GM18498 (cell line): ENCODE data around the gene TLE2.
"Not testable (repeated sequence)": the region's sequence is repeated elsewhere in the genome, so short reads cannot be mapped to it uniquely, and the experiment has no call there.

Experiments
- ATAC-seq: cut with Tn5 transposase; IDR thresholded peaks from one replicate; pipeline ENCODE4 v1.9.1; 2021; ENCODE audit warnings: mild to moderate bottlenecking, moderate library complexity; ENCODE audit not compliant: unreplicated experiment

TLE2 gene

DNA sequence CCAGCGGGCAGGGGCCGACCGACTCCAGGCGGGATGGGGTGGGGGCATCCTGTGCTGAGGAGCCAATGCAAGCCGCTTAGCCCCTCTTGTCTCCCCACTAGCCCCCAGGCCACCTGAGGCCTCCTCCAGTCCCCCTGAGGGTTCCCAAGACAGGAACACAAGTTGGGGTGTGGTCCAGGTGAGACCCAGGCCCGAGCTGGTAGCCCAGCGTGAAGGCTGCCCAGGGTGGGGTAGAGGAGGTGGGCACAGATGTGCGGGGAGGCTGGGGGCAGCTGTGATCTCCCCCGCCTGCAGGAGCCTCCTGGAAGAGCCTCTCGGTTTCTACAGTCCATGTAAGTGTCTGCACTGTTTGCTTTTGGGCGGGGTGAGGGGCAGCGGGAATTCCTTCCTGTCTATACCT lies 41.3 kb downstream of the TLE2 start:
- no peak for ATAC-seq

DNA sequence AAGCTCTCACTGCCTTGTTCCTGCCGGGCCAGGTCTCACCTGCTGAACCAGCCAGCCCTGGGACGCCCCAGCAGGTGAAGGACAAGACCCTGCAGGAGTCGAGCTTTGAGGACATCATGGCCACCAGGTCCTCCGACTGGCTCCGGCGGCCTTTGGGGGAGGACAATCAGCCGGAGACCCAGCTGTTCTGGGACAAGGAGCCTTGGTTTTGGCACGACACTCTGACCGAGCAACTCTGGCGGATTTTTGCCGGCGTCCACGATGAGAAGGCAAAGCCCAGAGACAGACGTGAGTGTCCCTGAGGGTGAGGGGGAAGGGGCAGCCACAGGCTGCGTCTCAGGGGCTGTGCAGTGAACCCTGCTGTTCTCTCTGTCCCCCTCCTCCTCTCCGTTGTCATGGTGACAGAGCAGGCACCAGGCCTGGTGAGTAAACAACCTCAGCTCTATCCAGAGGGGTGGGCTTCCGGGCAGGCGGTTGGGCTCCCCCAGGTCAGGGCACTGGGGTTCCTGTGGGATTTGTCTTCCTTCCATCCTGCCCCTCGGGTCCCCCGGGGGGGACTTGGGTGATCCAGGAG lies 42.0 kb downstream of the TLE2 start:
- no peak for ATAC-seq

- no peak for ATAC-seq
Observed at GRCh38 chr19:2984215-2984528, 44.9 kb downstream of the TLE2 start.

DNA sequence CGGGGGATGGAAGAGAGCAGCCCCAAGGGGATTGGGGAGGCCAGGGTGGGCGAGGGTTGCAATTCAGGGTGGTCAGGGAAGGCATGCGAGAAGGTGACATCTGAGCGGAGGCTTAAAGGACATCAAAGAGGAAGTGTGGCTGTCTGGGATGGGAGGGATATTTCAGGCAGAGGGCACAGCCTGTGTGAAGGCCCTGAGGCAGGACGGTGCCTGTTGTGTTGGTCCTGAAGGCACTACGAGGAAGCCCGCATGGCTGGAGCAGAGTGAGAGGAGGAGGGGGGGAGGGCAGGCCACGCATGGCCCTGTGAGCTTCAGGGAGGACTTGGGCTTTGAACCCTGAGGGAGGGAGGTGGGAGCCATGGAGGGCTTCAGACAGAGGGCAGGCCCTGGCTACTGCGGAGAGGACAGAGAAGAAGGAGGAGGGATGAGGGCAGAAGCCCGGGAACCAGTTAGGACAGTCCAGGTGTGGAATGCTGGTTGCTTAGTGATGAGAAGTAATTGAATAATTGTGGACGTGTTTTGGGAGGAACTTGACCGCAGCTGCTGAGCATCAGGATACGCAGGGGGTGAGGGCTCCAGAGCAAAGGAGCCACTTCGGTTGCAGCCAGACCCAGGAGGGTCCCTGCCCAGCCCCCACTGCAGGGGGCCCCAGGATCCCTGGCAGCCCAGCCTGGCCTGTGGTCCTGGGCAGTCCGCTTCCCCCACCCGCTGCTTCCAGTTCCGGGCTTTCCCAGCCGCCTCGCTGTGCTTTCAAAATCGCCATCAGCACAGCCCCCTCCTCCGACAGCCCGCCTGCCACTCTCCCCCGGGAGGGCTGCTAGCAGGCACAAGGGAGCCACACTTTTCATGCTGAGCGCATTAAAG lies 45.5 kb downstream of the TLE2 start:
- no peak for ATAC-seq

DNA sequence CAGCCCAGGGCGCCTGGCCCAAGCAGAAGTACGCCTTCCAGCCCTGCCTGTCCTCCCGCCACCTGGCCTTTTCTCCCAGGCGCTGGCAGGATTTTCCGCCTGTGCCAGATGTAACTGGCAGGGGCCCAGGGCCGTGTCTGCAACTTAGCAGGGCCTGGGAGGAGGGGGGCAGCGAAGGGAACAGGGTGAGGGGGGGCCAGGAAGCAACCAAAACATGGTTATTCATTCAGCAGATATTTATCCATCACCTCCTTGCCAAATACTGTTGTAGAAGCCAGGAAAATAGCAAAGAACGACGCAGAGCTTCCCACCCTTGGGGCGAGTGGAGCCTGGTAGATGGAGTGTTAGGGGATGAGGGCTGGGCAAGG lies 46.1 kb downstream of the TLE2 start:
- ATAC-seq = no peak

DNA sequence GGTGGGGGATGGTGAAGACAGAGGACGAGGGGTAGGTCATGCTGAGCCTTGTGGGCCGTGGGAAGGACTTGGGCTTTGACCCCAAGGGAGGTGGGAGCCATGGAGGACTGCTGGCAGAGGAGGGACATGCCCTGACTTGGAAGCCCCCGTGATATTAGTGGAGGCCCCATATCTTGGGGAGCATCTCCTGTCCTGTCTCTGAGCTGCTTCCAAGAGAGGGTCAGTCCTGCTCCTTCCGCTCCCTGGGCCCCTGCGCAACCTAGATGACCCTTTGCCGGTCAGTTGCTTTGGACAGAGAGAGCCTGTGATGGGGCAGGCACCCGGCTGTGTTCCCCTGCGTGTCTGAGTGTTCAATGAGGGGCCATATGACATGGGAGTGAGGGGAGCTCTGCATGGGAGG lies 46.5 kb downstream of the TLE2 start:
- ATAC-seq = no peak

GRCh38 chr19:2981898-2982297 lies 47.2 kb downstream of the TLE2 start:
- no peak for ATAC-seq

DNA sequence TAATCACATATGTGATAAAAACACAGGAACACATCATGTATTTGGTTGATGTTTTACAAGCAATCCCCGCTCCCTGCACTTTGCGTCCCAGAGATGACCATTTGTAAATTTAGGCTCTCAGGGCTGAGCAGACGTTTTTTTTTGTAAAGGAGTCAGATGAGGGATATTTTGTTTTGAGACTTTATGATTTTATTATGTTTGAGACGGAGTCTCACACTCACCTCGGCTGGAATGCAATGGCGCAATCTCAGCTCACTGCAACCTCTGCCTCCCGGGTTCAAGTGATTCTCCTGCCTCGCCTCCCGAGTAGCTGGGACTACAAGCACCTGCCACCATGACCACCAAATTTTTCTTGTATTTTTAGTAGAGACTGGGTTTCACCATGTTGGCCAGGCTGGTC lies 50.3 kb downstream of the TLE2 start:
- no peak for ATAC-seq

DNA sequence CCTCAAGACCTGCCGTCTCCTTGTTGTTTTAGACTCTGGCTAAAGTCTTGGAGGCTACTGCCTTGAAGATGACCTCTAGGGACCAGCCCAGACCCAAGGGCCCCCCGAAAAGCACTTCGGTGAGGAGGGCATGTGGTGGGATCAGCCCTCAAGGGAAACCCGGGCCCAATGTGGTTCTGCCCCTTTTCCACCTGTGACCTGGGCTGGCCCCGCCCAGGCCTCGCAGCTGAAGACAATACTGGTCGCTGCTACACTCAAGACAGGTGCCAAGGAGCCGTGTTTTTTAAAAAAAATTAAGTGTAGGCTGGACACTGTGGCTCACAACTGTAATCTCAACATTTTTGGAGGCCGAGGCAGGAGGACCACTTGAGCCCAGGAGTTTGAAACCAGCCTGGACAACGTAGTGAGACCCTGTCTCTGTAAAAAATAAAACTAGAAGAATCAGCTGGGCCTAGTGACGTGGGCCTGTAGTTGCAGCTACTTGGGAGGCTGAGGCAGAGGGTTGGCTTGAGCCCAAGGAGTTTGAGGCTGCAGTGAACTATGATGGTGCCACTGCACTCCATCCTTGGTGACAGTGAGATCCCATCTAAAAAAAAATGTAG lies 50.8 kb downstream of the TLE2 start:
- no peak for ATAC-seq

- ATAC-seq = no peak
Observed at GRCh38 chr19:2977746-2978138, 51.3 kb downstream of the TLE2 start.

DNA sequence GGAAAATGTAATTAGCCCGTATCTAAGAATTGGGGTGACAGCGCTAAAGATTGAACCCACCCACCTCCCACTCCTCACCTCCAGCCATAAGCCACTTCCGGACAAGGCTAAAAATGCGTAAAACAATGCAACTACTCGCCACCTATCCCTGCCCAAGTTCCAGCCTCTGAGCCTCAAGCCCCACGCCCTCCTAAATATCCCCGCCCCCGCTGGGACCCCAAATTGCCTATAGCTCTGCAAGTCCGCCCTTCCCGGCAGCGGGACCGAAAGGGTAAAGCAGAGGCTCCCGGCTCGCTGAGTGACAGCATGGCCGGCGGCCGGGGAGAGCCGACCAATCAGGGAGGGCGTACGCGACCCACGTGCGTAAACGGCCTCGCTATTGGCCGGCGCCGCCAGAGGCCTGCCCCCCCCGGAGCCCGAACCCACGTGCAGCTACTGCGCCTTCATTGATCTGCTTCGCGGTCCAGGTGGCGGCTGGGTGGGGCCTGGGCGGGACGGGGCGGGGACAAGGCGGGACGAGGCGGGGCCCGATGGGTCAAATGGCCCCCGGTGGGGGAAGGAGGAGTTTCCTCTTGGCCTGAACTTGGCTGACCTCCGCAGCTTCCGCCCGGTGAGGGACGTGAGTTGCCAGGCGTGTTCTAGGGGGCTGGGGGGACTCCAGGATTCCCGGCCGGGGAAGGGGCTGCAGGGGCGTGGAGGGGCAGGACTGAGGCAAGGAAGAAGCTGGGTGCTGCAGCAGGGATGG lies 51.9 kb downstream of the TLE2 start, which contains the start of gene TLE6:
TLE6 (plus strand) TSS at position 564 of the 745 bp plus-strand sequence. CDS start 670 bp downstream, outside the sequence.
- peak; percentile 98 for ATAC-seq

GRCh38 chr19:2976609-2977000 lies 52.5 kb downstream of the TLE2 start:
- no peak for ATAC-seq

GRCh38 chr19:2974342-2975041 lies 54.6 kb downstream of the TLE2 start:
- ATAC-seq = no peak

GRCh38 chr19:2973229-2973628 lies 55.9 kb downstream of the TLE2 start:
- ATAC-seq = no peak

- no peak for ATAC-seq
Observed at GRCh38 chr19:2970201-2970835, 58.8 kb downstream of the TLE2 start.

DNA sequence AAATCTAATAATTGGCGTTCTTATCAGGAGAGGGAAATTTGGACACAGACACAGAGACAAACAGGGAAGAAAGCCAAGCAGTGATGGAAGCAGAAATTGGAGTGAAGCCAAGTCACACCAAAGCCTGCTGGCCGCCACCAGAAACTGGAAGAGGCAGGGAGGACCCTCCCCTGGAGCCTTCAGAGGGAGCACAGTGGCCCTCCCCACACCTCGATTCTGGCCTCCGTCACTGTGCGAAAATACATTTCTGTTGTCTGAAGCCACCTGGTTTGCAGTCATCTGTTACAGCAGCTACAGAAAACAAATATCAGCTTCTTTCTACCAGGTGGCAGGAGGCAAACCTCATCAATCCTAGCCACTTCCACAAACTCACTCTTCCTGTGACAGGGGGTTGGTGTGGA lies 60.0 kb downstream of the TLE2 start:
- ATAC-seq = no peak

GRCh38 chr19:2967972-2968371 lies 61.1 kb downstream of the TLE2 start:
- no peak for ATAC-seq

DNA sequence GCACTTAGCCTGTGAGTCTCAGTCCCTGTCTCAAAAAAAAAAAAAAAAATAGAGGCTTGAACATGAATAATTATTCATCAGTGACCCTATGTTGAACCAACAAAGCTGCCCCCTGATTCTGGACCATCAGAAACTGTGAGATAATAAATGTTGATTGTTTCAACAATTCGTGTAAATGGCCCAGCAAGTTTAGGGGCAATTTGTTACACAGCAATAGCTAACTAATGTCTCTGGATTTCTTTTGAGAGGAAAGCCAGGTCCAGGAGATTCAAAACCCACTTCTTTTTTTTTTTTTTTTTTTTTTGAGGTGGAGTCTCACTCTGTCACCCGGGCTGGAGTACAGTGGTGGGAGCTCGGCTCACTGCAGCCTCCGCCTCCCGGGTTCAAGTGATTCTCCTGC lies 64.2 kb downstream of the TLE2 start:
- no peak for ATAC-seq

GRCh38 chr19:2963631-2964030 lies 65.4 kb downstream of the TLE2 start:
- ATAC-seq = not testable (repeated sequence)

- ATAC-seq = no peak
Observed at GRCh38 chr19:2963122-2963521, 66.0 kb downstream of the TLE2 start.
